ENCODE measurements around the gene OLIG2.

The OLIG2 gene

DNA sequence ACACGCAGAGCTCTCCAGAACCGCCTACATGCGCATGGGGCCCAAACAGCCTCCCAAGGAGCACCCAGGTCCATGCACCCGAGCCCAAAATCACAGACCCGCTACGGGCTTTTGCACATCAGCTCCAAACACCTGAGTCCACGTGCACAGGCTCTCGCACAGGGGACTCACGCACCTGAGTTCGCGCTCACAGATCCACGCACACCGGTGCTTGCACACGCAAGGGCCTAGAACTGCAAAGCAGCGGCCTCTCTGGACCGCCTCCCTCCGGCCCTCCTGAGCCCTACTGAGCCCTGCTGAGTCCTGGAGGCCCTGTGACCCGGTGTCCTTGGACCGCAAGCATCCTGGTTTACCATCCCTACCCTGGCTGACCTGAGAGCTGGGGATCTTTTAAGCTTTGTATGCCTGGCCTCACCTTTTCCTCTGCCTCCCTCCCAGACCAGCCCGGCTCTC lies 8.3 kb downstream of the OLIG2 start:
- DNase-seq, result no peak

DNA sequence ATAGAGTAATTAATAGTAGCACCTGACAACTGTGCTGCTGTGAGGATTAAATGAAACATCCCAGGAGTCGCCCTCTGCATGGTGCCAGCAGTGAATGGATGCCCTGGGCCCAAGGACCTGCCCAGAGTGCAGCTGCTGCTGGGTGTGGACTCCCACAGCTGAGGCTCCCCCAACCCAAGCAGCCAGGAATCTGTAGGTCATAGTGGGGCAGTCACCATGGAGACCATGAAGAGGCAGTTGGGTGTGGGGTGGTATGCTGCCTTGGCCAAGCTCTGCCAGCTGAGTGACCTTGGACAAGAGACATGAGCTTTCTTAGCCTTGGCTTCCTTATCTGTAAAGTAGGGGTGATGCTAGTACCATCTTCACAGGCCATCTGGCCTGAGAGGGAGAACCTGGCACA lies 9.4 kb downstream of the OLIG2 start:
- no peak for DNase-seq

GRCh38 chr21:33036430-33037162 lies 10.9 kb downstream of the OLIG2 start:
- DNase-seq, result no peak

GRCh38 chr21:33037501-33037900 lies 11.8 kb downstream of the OLIG2 start:
- DNase-seq, result no peak

DNA sequence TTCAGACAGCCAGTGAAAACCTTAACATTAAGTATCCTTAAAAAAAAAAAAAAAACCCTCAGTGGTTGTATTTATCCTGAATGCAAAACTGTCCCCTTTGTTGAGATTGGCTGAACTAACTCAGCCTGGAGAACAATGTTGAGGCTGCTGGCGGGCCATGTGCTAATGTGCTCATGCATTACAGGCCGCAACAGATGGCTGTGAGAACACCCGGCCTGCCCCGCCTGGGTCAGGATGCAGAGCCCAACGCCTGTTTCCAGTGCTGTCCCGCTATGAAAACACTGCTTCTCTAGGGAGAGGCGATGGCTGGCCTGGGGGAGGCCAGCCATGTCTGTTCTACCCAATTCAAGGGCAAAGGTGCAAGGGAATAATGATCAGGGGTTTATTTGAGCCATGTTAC lies 13.8 kb downstream of the OLIG2 start:
- DNase-seq, result no peak

- DNase-seq, result no peak
These were observed 14.5 kb downstream of the OLIG2 start for GRCh38 chr21:33040215-33040614.

DNA sequence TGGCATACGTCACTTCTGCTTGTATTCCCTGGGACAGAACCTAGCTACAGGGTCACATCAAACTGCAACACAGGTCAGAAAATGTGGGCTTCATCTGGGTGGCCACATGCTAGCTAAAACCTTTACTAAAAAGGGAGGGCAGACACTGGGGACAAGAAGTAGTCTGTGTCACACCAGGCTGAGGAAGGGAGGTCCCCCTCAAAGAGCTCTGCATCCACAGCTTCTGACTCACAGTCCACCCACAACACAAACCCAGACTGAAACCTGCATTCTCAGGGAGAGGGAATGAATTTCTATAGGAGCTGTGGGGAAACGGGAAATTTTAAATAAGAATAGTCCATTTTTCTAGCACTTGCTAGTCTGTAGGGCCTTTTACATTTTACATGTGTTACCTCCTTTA lies 16.2 kb downstream of the OLIG2 start:
- DNase-seq, result no peak

GRCh38 chr21:33042812-33043211 lies 17.1 kb downstream of the OLIG2 start:
- DNase-seq, result no peak

DNA sequence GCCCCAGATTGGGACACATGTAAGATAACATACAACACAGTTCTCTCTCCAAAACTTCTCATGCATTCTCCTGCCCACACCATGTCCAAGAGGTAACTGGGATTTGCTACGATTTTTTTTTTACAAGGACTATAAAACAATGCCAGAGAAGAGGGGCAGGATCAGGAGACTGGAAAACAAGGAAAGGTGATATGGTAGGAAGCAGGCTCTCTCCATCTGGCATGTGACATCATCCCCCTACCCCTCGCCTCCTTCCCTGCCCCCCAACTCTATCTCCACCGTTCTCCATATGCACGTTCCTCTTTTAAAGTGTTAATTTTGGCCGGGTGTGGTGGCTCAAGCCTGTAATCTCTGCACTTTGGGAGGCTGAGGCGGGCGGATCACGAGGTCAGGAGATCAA lies 20.7 kb downstream of the OLIG2 start:
- DNase-seq, result no peak

DNA sequence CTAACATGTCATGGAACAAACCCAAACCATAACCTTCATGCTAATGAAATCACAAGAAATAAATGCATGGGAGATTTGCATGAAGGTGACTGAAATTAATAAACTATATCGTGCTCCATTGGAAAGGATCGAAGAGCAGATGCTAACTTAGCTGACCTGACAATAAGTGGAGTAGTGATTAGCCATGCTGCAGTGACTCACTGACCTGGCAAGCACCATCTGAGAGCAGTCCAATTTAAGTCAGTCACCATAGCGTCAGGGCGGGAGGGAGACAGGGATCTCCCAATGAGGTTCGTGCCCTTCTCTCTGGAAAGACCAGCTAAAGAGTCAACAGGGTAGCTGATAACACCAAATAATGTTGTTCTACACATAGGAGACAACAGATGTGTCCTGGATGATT lies 21.5 kb downstream of the OLIG2 start:
- no peak for DNase-seq

DNA sequence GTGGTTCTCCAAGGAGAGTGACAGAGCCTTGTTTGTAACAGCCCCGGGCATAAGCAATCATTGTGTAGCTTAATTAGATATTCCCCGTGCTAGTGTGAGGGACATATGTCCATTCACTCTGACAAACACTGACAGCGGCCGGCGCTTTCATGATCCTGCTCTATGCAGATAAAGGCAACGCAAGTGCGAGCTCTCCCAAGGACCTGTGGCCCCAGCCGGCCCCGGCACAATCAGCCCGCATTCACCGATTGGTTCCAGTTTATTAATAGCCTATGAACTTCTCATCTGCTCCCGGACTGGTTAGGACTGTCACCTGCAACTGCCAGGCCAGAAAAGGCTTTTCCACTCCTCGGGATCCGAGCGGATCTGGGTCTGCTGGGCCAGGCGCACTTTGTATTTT lies 26.2 kb downstream of the OLIG2 start:
- no peak for DNase-seq

- no peak for DNase-seq
These were observed 28.2 kb downstream of the OLIG2 start for GRCh38 chr21:33053951-33054350.

DNA sequence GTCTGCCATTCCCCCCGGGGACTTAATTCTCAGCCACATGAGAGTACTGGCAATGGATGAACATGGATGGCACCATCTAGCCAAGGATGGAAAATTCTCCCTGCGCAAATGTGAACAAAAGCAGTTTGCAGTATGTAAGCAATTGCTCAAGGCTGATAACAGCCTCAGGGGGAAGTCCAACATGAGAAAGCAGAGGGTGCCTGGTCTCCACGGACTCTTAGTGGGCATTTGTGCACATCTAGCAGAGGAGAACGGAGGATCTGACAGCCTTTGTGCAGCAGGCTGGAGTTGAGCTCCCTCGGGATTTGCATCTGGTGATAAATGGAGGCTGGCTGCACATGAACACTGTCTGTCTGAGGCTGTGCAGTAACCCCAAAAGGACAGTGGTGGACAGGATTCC lies 30.3 kb downstream of the OLIG2 start:
- DNase-seq, result no peak

DNA sequence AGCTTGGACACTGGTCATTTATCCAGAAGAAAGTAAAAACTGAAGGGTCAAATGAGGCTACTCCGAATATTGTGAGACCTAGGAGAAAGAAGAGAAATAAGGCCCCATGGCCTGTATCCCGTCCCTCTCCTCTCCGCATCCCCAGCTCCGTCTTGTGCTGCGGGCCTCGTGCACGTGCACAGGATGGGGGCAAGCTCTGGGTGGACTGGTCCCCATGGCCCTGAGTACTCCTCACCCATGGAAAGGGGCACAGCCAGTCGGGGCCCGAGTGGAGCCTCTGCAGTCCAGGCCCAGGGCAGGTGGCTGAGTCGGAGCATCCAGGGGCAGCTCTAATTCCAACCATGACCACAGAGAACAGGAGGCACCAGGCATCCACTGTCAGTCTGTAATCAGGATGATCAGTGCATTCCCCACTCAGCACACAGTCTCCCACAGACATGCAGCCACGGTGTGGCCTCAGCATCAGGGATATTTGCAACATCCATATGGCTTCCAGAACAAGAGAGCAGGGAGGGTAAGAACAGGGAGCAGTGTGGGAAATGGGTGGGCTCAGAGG lies 31.7 kb downstream of the OLIG2 start:
- DNase-seq, result no peak

DNA sequence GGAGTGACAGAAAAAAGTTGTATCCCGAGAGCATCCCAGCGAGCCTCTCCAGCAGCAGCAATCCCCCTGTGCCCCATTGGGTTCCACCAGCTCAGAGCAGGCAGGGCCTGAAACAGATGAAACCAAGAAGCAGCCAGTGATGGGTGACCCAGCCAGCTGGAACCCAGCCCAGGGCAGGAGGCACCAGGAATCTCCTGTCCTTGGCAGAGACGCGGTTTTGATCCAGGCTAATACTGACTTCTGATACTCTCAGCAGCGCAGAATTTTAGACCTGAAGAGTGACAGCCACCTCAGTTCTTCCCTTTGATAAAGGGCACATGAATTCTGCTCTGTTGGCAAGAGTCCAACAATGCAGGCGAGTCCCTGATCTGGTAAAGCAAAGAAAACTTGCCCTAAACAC lies 32.8 kb downstream of the OLIG2 start:
- no peak for DNase-seq

DNA sequence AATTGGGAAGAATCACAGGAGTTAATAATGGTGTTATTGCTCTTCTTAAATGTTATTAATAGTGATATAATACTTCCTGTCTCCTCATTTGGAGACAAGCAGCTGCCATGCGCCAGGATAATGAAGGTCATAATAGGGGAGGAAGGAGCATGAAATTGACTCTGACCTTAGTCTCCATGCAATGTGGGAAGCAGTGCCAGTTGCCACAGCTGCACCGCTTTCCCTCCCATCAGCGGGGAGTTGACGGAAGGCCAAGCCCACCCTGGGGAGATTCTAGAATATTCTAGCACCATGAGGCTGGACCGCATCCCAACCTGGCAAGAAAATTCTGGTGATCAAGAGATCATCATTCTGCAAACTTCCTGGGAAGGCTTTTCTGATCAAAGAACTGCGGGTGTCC lies 33.2 kb downstream of the OLIG2 start:
- DNase-seq, result no peak

- DNase-seq, result no peak
These were observed 33.7 kb downstream of the OLIG2 start for GRCh38 chr21:33059380-33059841.

GRCh38 chr21:33061233-33061632 lies 35.5 kb downstream of the OLIG2 start:
- DNase-seq, result no peak

GRCh38 chr21:33063375-33063883 lies 37.7 kb downstream of the OLIG2 start:
- no peak for DNase-seq

DNA sequence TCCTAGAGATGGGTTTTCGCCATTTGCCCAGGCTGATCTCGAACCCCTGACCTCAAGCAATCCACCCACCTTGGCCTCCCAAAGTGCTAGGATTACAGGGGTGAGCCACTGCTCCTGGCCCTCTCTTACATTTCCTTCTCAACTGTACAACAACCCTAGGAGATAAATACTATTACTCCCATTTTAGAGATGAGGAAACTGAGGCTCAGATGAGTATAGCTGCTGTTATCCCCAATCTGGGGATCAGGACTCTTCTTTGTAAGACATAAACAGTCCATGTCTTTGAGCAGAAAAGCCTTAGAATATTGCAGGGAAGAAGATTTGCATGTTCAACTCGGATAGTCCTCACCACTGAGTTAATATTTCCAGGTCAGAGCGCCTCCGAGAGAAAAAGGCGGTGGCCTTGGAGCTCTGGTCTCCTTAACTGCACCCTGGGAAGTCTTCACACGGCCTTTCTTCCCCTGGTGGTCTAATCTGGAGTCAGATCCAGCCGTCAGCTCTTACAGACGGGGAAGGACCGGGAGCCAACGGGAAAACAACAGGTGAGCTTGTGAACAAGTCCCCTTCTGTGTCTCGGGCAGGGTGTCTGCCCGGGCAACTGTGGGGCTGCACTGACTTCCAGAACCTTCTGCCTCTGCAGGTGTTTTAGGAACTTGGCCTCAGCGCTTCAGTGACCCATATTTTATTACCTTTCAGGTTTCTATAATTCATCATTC lies 38.3 kb downstream of the OLIG2 start:
- DNase-seq, result no peak

GRCh38 chr21:33064623-33065390 lies 39.1 kb downstream of the OLIG2 start:
- no peak for DNase-seq

DNA sequence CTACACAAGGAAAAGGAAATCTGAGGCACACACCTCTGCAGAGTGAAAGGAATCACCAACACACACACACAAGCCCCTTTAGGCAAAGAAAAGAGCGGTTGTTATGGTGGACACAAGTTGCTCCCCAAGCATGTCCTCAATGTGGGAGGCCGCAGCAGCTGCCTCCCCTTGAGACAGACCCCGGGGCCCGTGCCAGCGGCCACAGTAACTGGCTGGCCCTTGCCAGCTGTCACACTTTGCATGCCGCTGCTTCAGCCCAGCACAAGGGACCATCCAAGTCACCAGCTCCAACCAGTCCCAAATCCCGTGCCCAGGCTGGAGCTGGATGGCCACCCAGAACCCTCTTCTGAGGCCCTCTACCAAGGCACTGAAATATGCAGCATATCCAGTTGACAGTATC lies 41.3 kb downstream of the OLIG2 start:
- DNase-seq, result no peak

- no peak for DNase-seq
These were observed 41.7 kb downstream of the OLIG2 start for GRCh38 chr21:33067457-33067856.

All from central memory CD4-positive, alpha-beta T cell (primary cell).